SU-DHL-6 (cell line): ENCODE measurements around the gene SLC22A14.

Source experiments
- CTCF ChIP-seq: fragments of 200-600 bp; sonication (generic); IDR thresholded peaks from one replicate; pipeline ENCODE4 v1.5.1; 2017; ENCODE audit warnings: antibody characterized with exemption, mild to moderate bottlenecking, low read length, moderate library complexity; ENCODE audit not compliant: insufficient read depth, poor library complexity, severe bottlenecking
- EZH2phosphoT487 ChIP-seq: fragments of 200-600 bp; sonication (generic), shearing (Covaris generic); conservative IDR thresholded peaks from 2 replicates; pipeline ENCODE4 v1.6.1; 2018; ENCODE audit warnings: mild to moderate bottlenecking, antibody characterized with exemption, low read length, moderate library complexity, mixed read lengths

GRCh38 chr3:38354588-38355330 is 72.7 kb downstream of the SLC22A14 start:
- TF ChIP-seq CTCF (no peak), EZH2phosphoT487 (no peak)
